OCI-M2 (cell line): ENCODE data around the gene MOGAT3.
A peak's percentile ranks its signal among the peaks of the same experiment; 100 is the strongest.

ENCODE experiments used
- DNase-seq: peaks from one replicate; lab custom pipeline; 2025; ENCODE audit not compliant: unreplicated experiment; lab: John Stamatoyannopoulos, UW

MOGAT3 gene, protein sequence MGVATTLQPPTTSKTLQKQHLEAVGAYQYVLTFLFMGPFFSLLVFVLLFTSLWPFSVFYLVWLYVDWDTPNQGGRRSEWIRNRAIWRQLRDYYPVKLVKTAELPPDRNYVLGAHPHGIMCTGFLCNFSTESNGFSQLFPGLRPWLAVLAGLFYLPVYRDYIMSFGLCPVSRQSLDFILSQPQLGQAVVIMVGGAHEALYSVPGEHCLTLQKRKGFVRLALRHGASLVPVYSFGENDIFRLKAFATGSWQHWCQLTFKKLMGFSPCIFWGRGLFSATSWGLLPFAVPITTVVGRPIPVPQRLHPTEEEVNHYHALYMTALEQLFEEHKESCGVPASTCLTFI

DNA sequence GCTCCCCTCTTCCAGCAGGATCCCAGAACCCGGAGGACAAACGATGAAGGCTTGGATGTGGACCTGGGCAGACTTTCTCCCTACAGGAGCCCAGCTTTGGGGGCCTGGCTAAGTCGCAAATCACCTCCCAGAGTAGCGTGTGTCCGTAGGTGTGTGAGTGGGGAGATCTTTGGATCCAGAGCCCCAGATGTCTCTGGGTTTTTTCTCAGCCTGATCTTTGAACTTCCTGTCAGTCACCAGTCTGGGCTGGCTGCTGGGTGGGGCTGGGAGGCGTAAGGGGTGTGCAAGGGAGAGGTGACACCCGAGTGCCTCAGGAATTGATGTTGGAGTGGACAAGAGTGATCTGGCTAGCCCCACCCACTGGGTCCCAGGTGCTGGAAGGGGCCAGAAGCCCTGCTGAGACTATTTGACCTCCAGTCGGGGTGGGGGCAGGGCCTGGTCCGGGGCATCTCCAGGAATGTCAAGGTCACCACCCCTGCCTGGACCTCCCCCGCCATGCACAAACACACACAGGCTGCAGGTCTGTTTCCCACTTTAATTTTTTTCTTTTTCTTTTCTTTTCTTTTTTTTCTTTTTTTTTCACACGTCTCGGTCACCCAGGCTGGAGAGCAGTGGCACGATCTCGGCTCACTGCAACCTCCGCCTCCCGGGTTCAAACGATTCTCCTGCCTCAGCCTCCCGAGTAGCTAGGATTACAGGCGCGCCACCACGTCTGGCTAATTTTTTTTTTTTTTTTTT is at the start of gene MOGAT3:
Gene MOGAT3, minus strand, starts transcription at position 175 of the 738 bp plus-strand sequence. CDS start 182 bp downstream, outside the sequence.
- DNase-seq: no peak

DNA sequence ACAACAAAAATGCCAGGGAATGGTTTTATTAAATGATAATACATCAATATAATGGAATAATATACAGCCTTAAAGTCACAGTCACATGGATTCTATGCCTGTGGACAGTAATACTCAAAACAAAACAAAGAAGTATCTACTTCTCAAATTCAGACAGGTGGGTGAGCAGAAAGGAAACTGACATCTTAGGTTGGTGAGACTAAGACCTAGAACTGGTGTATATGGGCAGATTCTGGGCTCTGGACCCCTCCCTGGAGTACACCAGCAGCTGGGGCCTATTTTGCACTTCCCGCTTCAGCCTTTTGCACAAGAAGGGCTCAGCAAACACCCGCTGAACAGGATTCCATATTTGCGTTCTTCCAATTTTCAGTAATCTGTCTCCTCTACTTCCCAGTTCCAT is 49.5 kb upstream of the MOGAT3 start:
- DNase-seq: no peak

DNA sequence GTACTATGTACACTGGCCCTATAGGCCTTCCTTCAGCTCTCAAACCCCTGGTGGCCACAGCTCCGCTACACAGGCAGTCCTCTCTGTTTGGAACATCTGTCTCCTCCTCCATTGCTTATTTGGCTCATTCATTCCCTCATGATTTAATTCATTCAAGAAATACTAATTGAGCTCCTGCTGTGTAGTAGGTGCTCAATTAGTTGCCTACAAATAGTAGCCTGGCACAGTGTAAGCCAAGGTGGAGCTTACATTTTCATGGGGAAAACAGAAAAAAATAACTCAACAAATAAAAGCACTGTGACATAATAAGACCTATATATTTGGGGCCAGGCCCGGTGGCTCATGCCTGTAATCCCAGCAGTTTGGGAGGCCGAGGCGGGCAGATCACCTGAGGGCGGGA is 47.4 kb upstream of the MOGAT3 start:
- no peak for DNase-seq

DNA sequence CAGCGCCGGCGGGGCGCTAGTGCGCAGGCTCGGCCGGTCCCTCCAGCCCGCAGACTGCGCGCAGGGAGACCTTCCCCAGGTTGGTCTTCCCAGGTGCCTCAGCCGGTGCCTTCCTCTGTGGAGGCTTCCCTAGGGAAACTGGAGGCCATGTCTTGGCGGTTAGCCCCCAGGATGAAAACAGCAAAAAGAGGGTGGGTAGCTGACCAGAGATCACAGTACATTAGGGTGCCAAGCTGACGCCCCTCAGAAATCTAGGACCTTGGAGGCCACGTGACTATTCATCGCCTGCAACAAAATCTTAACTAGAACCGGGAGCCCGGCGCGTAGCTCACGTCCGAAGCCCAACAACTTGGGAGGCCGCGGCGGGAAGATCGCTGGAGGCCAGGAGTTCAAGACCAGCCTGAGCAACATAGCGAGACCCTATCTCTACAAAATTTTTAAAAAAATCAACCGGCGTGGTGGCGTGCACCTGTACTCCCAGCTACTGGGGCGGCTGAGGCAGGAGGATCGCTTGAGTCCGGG is 44.4 kb upstream of the MOGAT3 start:
- DNase-seq: peak; percentile 77

DNA sequence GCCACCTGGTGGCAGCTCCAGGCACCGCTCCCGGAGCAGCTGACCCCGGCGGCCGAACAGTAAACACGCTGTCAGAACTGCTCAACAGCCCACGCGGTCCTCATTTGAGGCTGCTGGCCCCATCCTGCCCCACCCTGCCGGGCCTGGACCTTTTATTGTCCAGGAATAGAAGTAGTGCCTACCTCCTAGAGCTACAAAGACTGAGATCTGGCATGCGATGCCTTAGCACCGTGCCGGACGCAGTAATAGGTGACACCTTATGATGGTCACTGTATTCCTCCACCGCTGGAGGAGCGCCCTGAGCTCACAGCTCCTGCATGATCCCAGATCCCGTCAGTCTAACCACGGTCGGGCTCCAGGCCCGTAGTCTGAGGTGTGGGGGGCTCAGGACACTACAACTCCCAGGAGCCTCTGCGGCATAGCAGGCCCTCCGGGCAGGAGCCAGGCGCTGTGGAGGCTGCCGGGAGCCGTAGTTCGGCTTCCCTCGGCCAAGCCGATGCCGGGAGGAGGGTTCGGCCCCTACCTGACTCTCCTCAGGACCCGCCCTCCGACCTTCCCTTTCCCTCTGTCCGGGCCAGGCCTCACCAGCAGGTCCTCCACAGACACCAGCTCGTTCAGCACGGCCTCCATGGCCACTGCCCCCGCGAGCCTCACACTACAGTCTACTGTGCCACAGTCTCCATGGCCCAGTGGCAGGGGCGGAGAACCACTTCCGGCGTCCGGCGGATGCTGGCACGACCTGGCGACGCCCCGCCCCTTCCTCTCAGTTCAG is 43.7 kb upstream of the MOGAT3 start, which contains the start of gene FIS1:
Gene FIS1, minus strand, starts transcription at position 707 of the 772 bp plus-strand sequence. Its CDS starts 77 bp downstream, at position 630.
- peak; percentile 77 for DNase-seq

DNA sequence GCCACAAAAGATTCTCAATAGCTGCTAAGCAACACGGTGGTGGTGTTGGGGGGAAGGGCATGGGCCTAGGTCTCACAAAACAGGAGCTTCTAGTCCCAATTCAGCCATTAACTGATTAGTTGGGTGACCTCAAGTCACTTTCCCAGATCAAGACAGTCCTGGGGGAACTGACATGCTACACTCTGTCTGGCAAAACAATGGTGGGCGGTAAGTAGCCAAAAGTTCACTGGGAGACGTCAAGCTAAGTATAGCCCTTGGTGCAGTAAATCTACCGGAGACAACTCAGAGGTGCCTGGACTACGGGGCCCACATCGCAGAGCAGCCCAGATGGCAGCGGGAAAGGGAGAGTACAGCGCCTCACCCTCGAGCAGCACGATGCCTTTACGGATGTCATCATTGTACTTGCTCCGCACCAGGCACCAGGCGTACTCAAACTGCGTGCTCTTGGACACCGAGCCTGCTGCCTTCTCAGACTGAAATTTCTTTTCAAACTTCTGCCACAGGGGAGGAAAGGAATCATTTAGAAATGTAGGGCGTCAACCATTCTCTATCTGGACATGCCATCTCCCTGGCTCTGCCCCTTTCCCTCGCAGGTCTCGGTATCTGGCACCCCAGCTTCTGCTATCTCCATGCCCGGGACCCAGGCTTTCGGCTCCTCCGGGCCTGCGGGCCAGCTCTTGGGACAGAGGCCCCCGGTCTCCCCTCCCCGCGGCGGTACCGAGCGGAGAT is 43.0 kb upstream of the MOGAT3 start:
- no peak for DNase-seq

DNA sequence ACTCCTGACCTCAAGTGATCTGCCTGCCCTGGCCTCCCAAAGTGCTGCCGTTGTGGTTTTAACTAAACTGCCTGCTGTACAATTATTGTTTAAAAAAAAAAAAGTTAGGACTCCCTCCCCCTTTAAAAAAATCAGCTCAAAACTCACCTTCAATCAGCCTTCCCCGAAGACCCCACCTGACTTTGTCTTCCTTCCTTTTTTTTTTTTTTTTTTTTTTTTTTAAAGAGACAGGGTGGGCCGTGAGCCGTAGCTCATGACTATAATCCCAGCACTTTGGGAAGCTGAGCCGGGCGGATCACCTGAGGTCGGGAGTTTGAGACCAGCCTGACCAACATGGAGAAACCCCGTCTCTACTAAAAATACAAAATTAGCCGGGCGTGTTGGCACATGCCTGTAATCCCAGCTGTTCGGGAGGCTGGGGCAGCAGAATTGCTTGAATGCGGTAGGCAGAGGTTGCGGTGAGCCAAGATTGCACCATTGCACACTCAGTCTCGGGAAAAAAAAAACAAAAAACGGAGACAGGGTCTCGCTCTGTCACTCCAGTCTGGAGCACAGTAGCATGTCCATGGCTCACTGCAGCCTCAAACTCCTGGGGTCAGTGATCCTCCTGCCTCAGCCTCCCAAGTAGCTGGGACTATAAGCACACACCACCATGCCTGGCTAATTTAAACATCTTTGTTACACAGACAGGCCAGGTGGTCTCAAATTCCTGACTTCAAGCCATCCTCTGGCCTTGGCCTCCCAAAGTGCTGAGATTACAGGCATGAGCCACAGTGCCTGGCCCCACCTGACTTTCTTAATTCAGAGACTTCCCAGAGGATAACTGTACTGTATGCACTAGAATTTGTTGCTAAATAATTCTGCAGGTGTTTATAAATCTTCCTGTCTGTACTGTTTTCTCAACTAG is 40.9 kb upstream of the MOGAT3 start:
- DNase-seq: no peak

DNA sequence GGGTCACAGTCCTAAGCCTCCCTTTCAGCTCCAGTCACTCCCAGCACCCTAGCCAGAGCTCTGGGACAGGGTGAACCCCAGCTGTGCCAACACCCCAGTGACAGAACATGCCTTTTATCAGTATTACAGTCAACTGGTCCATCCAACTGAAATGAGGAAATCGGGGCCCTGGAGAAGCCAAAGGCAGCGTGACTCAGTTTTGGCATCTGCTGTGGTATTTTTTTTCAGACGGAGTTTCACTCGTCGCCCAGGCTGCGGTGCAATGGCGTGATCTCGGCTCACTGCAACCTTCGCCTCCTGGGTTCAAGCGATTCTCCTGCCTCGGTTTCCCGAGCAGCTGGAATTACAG is 40.2 kb upstream of the MOGAT3 start:
- no peak for DNase-seq

DNA sequence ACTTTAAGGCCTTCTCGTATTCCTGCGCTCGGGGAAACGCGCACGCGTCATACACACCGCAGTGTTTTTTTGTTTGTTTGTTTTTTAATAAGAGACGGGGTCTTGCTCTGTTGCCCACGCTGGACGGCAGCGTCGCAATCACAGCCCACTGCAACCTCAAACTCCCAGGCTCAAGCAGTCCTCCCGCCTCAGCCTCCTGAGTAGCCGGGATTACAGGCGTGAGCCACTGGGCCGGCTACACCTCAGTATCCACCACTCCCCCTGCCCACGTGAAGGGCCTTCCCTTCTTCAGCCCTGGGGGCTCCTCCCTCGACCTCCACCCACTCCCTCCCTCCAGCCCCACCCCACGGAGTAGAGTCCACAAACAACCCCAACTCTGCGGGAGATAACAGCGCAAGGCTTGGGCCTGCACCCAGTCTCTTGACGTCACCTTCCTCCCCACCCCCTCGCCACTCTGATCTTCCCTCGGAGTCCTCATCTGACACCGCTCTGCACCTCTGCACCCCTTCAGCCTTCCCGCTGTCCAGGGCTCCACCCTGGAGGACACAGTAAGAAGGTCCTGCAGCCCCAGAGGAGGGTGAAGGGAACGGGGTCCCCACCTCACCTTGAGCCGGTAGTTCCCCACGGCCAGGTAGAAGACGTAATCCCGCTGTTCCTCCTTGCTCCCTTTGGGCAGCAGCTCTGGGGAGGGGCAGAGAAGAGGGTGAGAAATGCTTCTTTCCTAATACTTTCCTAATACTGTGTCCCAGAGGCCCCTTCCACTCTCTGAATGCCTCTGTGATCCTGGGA is 39.6 kb upstream of the MOGAT3 start:
- no peak for DNase-seq

DNA sequence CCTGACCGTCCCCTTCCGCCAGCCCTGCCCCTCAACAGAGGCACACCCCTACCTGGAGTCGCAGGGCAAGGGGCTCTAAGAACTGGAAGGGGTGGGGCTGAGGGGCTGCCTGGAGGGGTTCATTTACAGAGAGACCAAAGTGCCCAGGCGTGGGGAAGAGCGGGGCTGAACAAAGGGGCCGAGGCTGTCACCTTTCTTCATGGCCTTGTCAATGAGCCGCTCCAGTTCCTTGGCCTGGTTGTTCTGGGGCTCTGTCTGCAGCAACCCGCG is 39.0 kb upstream of the MOGAT3 start:
- DNase-seq: no peak

DNA sequence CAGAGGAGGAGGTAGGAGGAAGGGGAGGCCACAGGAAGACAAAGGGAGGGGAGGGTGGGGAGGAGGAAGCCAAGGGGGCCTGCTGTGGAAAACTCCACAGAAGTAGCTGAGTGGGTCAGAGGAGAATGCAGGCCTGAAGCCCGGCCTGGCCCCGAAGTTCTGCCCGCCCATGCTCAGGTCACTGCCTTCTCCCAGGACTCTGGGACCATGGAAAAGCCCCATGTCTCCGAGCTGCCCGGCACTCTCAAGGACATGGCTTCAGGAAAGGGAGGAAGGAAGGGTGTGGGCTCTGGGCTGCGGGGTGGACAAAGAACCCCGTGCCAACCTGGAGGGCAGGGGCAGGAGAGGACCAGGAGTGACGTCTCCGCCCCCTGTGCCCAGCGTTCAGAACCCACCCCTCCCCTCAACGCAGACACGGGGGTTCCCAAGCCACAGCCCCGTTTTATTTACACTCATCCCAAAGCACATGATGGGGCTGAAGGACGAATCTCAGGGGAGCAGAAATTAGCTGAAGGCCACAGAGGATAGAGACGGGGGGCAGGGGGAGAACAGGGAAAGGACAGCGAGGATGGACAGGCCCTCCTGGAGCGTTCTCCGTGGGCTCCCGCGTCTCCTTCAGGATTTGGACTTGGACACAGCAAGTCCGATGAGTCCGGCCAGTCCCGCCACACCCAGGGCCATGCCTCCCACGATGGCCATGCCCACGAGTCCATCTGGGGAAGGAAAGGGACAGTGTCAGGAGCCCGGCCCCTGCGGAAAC is 38.5 kb upstream of the MOGAT3 start:
- no peak for DNase-seq

DNA sequence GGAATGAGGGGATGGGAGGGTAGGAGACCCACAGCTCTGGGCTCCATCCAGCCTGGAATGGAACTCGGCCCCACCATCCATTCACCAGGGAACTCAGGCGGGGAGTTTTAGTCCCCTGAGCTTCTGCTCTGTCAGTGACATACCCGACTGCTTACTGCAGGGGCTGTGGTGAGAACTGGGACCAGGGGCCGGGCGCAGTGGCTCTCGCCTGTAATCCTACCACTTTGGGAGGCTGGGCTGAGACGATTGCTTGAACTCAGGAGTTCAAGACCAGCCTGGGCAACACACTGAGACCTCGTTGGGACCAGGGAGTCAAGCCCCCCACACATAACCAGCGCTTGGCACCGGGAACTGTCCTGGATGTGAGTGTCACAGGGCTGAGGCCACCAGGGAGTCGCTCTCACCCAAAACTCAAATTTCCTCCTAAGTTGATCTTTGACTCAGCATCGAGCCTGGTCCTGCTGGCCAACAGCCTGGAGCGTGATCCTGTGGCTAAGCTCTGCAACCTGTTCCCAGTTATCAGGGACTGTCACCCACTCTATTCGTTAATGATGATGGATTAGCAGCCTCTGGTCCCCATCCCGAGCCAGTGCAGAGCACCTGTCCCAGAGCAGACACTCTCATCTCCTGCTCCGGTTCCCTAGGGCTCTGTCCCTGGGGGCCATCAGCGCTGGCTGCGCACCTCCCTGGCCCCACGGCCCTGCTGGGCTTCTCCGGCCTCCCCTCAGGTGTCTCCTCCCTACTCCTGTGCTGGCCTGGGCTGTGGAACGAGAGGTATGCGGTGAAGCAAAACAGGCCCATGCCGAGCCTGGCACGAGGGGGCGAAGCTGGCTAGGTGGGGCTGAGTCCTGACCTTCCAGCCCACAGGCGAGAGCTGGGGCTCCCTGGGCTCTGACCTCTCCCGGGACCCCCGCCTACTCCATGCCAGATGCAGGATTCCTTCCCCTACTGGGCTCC is 37.7 kb upstream of the MOGAT3 start:
- no peak for DNase-seq

DNA sequence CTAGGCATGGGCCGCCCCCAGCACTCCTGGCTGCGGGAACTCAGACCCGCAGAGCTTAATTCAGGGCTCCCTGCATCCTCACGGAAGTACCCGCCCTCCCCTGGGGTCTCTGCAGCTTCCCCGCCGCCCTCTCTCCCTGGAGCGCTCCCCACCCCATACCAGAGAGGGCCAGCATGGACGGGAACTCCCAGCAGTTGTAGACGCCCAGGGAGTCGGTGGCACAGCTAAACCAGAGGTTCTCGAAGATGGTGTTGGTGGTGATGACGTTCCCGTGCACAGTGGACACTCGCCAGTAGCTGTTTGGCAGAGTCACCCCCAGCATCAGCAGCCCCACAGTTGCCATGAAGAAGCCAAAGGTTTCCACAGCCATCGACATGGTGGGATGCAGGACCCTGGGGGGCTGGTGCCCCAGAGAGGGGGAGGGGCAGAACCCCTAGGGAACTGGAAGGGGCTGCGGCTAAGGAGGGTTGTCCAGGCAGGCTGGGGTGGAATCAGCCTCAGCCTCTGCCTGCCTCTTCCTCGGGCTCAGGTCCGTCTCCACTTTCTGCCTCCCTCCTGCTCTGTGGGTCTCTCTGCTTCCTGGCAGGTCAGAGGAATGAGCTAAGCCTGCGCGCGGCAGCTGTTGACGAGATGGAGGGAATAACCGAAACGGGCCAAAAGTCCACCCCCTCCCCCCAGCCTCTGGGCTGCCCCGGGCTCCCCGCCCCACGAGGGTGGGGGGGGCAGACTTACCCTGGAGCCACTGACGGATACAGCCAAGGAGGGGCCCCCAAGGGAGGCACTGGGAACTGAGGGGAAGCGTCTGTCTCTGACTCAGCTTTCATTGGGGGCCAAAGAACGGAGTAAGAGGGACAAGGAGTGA is 36.6 kb upstream of the MOGAT3 start, which contains the start of gene CLDN15:
Gene CLDN15, minus strand, starts transcription at position 597 of the 862 bp plus-strand sequence. Its CDS starts 221 bp downstream, at position 376.
- no peak for DNase-seq

DNA sequence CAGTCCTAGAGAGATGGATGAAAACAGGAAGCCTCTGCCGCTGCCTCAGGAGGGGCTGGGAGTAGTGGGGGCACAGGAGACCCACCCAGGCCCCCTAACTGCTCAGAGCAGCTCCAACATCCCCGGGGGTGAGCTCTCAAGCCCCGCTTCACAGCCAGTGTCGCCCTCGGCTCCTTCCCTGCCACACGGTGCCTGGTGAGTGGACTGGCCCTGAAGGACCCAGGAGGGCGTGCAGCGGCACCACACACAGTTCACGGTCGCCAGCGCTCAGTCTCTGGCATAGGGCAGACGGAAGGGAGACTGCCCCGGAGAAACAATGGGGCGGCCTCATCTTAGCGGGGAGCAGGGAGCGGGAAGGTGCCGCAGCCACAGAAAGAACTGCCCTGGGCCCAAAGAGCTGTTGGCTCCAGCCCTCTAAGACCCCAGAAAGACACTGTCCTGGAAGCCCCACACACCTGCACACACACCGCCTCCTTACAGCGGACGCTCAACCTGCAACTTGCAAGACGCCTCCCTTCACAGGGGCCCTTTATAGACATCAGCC is 35.5 kb upstream of the MOGAT3 start:
- no peak for DNase-seq

DNA sequence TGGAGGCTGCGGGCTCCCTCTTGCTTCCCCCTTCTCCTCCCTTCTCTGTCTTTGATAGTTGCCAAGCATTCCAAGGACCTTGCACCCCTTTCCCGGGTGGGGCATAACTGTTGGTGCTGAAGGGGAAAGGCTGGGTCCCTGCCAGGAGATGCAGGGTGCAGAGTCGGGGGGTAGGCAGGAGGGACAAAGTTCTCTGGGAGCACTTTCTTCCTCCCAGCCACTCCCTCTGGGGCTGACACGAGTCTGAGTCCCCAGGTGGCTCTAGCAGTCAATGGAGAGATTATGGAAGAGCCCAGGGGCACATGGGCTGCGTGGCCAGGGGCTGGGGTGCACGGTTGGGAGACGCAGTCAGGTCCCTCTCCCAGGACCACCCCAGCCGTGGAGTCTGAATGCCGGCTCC is 34.7 kb upstream of the MOGAT3 start:
- no peak for DNase-seq

DNA sequence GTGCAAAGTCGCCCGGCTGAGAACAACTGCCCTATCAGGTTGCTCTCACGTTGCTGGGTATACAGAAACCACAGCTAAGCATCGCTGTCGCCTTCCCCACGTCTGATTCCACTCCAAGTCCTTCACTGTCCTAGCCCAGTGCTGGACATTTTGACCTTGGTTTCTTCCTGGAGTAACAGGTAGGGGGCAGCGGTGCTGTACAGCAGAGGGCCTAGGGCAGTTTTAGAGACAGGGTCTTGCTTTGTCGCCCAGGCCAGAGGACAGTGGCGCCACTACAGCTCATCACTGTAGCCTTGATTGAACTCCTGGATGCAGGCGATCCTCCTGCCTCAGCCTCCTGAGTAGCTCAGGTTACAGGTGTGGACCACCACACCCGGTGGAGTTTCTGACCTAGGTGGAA is 34.2 kb upstream of the MOGAT3 start:
- DNase-seq: no peak
